HEK293T (cell line): Measurements from ENCODE around the gene PLXNA2.

Experiments used
- CTCF ChIA-PET: fragments of 350-600 bp; formaldehyde crosslinking; extraction: SDS; loops from one replicate; lab custom pipeline; 2021; ENCODE audit warnings: antibody characterized with exemption, inconsistent platforms; lab: Yijun Ruan, JAX
- POLR2A ChIA-PET: fragments of 350-600 bp; formaldehyde crosslinking; extraction: SDS; loops from one replicate; lab custom pipeline; 2020; ENCODE audit warnings: antibody characterized with exemption, inconsistent platforms; lab: Yijun Ruan, JAX
- DNase-seq: peaks from one replicate; pipeline ENCODE4 v3.0.0; 2012; ENCODE audit warnings: mixed read lengths; ENCODE audit errors: extremely low spot score
- ARNT ChIP-seq: fragments of 450-650 bp; IDR thresholded peaks from 2 replicates; pipeline ENCODE4 v1.6.1; 2017; ENCODE audit warnings: mild to moderate bottlenecking
- BHLHE40 ChIP-seq: fragments of 450-650 bp; IDR thresholded peaks from 2 replicates; pipeline ENCODE4 v1.6.1; 2016; ENCODE audit warnings: mild to moderate bottlenecking, moderate library complexity, borderline replicate concordance
- CTBP1 ChIP-seq: fragments of 450-650 bp; IDR thresholded peaks from 2 replicates; pipeline ENCODE4 v1.6.1; 2016; ENCODE audit warnings: borderline replicate concordance
- ELF4 ChIP-seq: fragments of 450-650 bp; IDR thresholded peaks from 2 replicates; pipeline ENCODE4 v1.6.1; 2017; ENCODE audit warnings: antibody characterized with exemption
- FOXA1 ChIP-seq: fragments of 450-650 bp; IDR thresholded peaks from 2 replicates; pipeline ENCODE4 v1.6.1; 2016; ENCODE audit warnings: mild to moderate bottlenecking
- FOXK2 ChIP-seq: fragments of 450-650 bp; IDR thresholded peaks from 2 replicates; pipeline ENCODE4 v1.6.1; 2016; ENCODE audit warnings: mild to moderate bottlenecking
- FOXM1 ChIP-seq: fragments of 450-650 bp; IDR thresholded peaks from 2 replicates; pipeline ENCODE4 v1.6.1; 2017; ENCODE audit warnings: mild to moderate bottlenecking, borderline replicate concordance
- HDGF ChIP-seq: fragments of 450-650 bp; IDR thresholded peaks from 2 replicates; pipeline ENCODE4 v1.6.1; 2017; ENCODE audit warnings: antibody characterized with exemption, borderline replicate concordance
- L3MBTL2 ChIP-seq: fragments of 450-650 bp; conservative IDR thresholded peaks from 2 replicates; pipeline ENCODE4 v1.6.1; 2016; ENCODE audit warnings: mild to moderate bottlenecking
- LEF1 ChIP-seq: fragments of 450-650 bp; IDR thresholded peaks from 2 replicates; pipeline ENCODE4 v1.6.1; 2017; ENCODE audit warnings: mild to moderate bottlenecking, borderline replicate concordance
- NFRKB ChIP-seq: fragments of 450-650 bp; IDR thresholded peaks from 2 replicates; pipeline ENCODE4 v1.6.1; 2016; ENCODE audit warnings: mild to moderate bottlenecking, moderate library complexity
- PKNOX1 ChIP-seq: fragments of 450-650 bp; IDR thresholded peaks from 2 replicates; pipeline ENCODE4 v1.6.1; 2016
- SP1 ChIP-seq: fragments of 450-650 bp; IDR thresholded peaks from 2 replicates; pipeline ENCODE4 v1.6.1; 2017
- SUZ12 ChIP-seq: fragments of 450-650 bp; IDR thresholded peaks from 2 replicates; pipeline ENCODE4 v1.6.1; 2016; ENCODE audit warnings: mild to moderate bottlenecking
- TARDBP ChIP-seq: fragments of 450-650 bp; IDR thresholded peaks from 2 replicates; pipeline ENCODE4 v1.6.1; 2016
- ZNF384 ChIP-seq: fragments of 450-650 bp; IDR thresholded peaks from 2 replicates; pipeline ENCODE4 v1.6.1; 2016

The PLXNA2 gene

DNA sequence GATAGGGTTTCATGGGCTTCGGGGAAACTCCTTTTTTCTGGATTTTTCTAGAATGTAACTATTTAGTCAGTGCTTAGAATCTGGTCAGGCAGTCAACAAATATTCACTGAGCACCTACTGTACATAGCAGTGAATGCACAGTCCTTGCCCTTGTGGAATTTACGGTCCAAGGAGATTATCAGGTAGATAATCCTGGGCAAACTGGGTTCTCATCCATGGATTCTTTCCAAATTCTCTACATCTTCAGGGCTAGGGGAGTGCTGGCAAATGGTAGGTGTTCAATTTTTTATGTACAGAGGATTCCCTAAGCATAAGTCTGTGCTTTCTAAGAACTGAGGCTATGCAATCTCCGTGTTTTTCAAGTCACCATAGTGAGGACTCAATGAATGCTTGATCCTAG, 192.5 kb downstream of the PLXNA2 start:
- no peak for TF ChIP-seq NFRKB
- TF ChIP-seq FOXA1, result no peak
- no peak for TF ChIP-seq ZNF384
- TF ChIP-seq HDGF, result no peak
- TF ChIP-seq BHLHE40, result no peak
- no peak for TF ChIP-seq ELF4
- no peak for TF ChIP-seq LEF1
- TF ChIP-seq FOXK2, result no peak
- CTCF ChIA-PET, result no interaction called here
- POLR2A ChIA-PET, result no interaction called here
- DNase-seq, result no peak

- no peak for TF ChIP-seq ZNF384
- no peak for TF ChIP-seq ARNT
- no peak for TF ChIP-seq BHLHE40
- TF ChIP-seq CTBP1, result no peak
- no peak for TF ChIP-seq HDGF
- no peak for TF ChIP-seq NFRKB
- TF ChIP-seq FOXM1, result no peak
- TF ChIP-seq FOXK2, result no peak
- TF ChIP-seq PKNOX1, result no peak
- TF ChIP-seq TARDBP, result no peak
- TF ChIP-seq LEF1, result no peak
- no peak for DNase-seq
- ChIA-PET CTCF (interaction anchor here (1.1 kb wide), 1 partner anchor 27 kb away, joined by 3 read pairs; no protein-coding TSS in a partner anchor), POLR2A (no interaction called here)
Measured at GRCh38 chr1:208048904-208049303, 195.3 kb downstream of the PLXNA2 start.

GRCh38 chr1:208047975-208048374, 196.2 kb downstream of the PLXNA2 start:
- ChIA-PET POLR2A (no interaction called here), CTCF (interaction anchor here (0.9 kb wide), 1 partner anchor 197 kb away, joined by 4 read pairs; no protein-coding TSS in a partner anchor)
- TF ChIP-seq BHLHE40, result no peak
- TF ChIP-seq ZNF384, result no peak
- no peak for TF ChIP-seq ELF4
- TF ChIP-seq SUZ12, result no peak
- no peak for TF ChIP-seq HDGF
- TF ChIP-seq SP1, result no peak
- TF ChIP-seq PKNOX1, result no peak
- TF ChIP-seq CTBP1, result no peak
- TF ChIP-seq FOXK2, result no peak
- no peak for TF ChIP-seq NFRKB
- TF ChIP-seq FOXM1, result no peak
- no peak for DNase-seq

DNA sequence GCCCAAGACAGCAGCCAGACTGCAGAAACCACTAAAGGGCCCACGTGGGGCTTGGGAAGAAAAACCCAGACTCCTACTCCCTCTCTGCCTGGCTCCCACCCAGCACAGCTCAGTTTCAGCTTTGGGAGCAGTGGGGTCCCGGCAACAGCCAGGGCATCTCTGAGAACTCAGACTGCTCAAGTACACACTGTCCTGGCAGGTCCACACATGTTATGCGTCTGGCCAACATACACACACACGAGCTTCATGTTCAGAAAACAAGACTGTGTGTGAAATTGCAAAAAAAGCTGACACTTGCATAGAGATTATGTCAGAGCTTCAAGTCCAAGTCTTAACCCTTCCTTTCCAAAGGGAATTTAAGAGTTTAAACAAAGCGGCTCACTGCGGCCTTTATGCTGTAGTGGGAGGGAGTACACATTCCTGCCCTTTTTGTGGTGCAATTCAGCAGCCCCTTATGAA, 196.7 kb downstream of the PLXNA2 start:
- no peak for DNase-seq
- TF ChIP-seq ARNT, result no peak
- no peak for TF ChIP-seq FOXK2
- TF ChIP-seq CTBP1, result no peak
- TF ChIP-seq L3MBTL2, result no peak
- no peak for TF ChIP-seq SP1
- TF ChIP-seq PKNOX1, result no peak
- no peak for TF ChIP-seq FOXA1
- TF ChIP-seq SUZ12, result no peak
- ChIA-PET POLR2A (no interaction called here), CTCF (interaction anchor here (0.9 kb wide), 1 partner anchor 198 kb away, joined by 4 read pairs; no protein-coding TSS in a partner anchor)

GRCh38 chr1:208045463-208046260, 198.5 kb downstream of the PLXNA2 start:
- ChIA-PET POLR2A (no interaction called here), CTCF (no interaction called here)
- DNase-seq, result no peak
- TF ChIP-seq TARDBP (no peak), NFRKB (no peak), PKNOX1 (no peak), SP1 (no peak), HDGF (no peak), FOXK2 (no peak), LEF1 (no peak), SUZ12 (no peak), BHLHE40 (no peak), ZNF384 (no peak), CTBP1 (no peak), FOXA1 (no peak), ELF4 (no peak), ARNT (no peak), FOXM1 (no peak), L3MBTL2 (no peak)

- CTCF ChIA-PET, result no interaction called here
- TF ChIP-seq FOXA1 (no peak), LEF1 (no peak), BHLHE40 (no peak), SP1 (no peak), HDGF (no peak), PKNOX1 (no peak), L3MBTL2 (no peak), ELF4 (no peak), CTBP1 (no peak), NFRKB (no peak)
- POLR2A ChIA-PET, result no interaction called here
- no peak for DNase-seq
Measured at GRCh38 chr1:208044589-208045462, 199.4 kb downstream of the PLXNA2 start.
